Ovary (tissue), 9 donors: ENCODE results near the gene FAM3C. TPM values are rescaled to one million over a fixed set of nuclear protein-coding genes. Genes with fewer than 3 reads are reported as not detected.
"Not testable (repeated sequence)": the region's sequence is repeated elsewhere in the genome, so short reads cannot be mapped to it uniquely, and the experiment has no call there.

Source experiments
- DNase-seq, 5 donors: peaks; one replicate each; pipeline ENCODE4 v3.0.0-alpha.2; 2019 to 2020
- H3K27ac ChIP-seq, 2 donors: fragments of 200-600 bp; one replicate each; pipeline versions ENCODE4 v1.5.1 to v1.8.0; 2019 to 2022
- H3K27me3 ChIP-seq: fragments of 200-600 bp; one replicate; pipeline ENCODE4 v1.8.0; 2022
- H3K36me3 ChIP-seq: fragments of 200-600 bp; sonication (generic); one replicate; pipeline ENCODE4 v1.5.1; 2019
- H3K4me1 ChIP-seq: one replicate; pipeline ENCODE4 v1.8.1; 2013; ENCODE audit warnings: mild to moderate bottlenecking, moderate library complexity; ENCODE audit not compliant: insufficient read depth
- H3K4me3 ChIP-seq: fragments of 200-600 bp; sonication (generic); one replicate; pipeline ENCODE4 v1.5.1; 2017
- H3K9me3 ChIP-seq, 2 donors: fragments of 200-600 bp in 1 of 2; sonication (generic) in 1 of 2; one replicate each; pipeline versions ENCODE4 v1.5.1 to v1.8.1; 2013 to 2019; ENCODE audit warnings: mild to moderate bottlenecking in 1 of 2, moderate library complexity in 1 of 2
- CTCF ChIP-seq, 3 donors: fragments of 450-650 bp in 2 of 3; fragments of 200-600 bp in 1 of 3; IDR thresholded peaks; one replicate each; pipeline versions ENCODE4 v1.5.1 to v1.8.0; 2016 to 2022; ENCODE audit warnings: antibody characterized with exemption in 3 of 3, mild to moderate bottlenecking in 1 of 3
- EP300 ChIP-seq: sonication (generic); formaldehyde crosslinking; IDR thresholded peaks from one replicate; pipeline ENCODE4 v1.6.1; 2017; ENCODE audit warnings: antibody characterized with exemption
- POLR2A ChIP-seq: fragments of 450-650 bp; IDR thresholded peaks from one replicate; pipeline ENCODE4 v1.6.1; 2017; ENCODE audit warnings: antibody characterized with exemption, mild to moderate bottlenecking, moderate library complexity
- WGBS, 3 donors: extraction: QIAGEN DNeasy Blood & Tissue Kit in 1 of 3; methylation state at CpG; one replicate each; pipeline versions ENCODE4 v1.1.5 to v1.1.7; 2013 to 2017; 5-methylcytosine and 5-hydroxymethylcytosine counted together
- intact Hi-C, 4 donors: fragments of 100-400 bp; cut with DNase I; formaldehyde crosslinking; loops; one replicate each; pipeline versions ENCODE4 v1.11.0 to v1.15.1; 2022 to 2023
- polyA plus RNA-seq, 2 donors: library from polyadenylated mRNA; stranded (reverse); fragments of 200-250 nt in 1 of 2; fragments of 350-450 nt in 1 of 2; fragmentation: Illumina TruSeq in 1 of 2; extraction: RNeasy Lipid Tissue Mini Kit (QIAGEN cat#74804) in 1 of 2; gene quantifications; one replicate each; pipeline ENCODE4 v1.2.3, GENCODE V29; 2013 to 2014
- total RNA-seq, 7 donors: library from RNA; depleted of rRNA in 2 of 7; stranded (reverse); fragments of >200 nt in 2 of 7; fragmentation: NEBNext Ultra II Directional in 3 of 7; extraction: Animal tissue kit (Norgen Biotek cat#: 25700) in 3 of 7; gene quantifications; one replicate each; pipeline versions ENCODE4 v1.1.0 to v1.2.4, GENCODE V29; 2016 to 2023
- donor health status: DM: no; HTN: no; CAD: no; lungs with moderate emphysema.
- donor health status: DM: no; HTN: no; CAD: no.
- donor health status: Bipolar disorder and iron deficiency.
- donor health status: DM: yes; HTN: yes; CAD: no.
- donor health status: DM: no; HTN: no; CAD: no.
- donor health status: DM: yes; HTN: yes; CAD: no.

Gene FAM3C
- total and polyA plus RNA-seq, 9 donors, result 31.8 to 88.9 (median 48.5) TPM

- WGBS, 3 donors, result 74 to 86% (median 81%) methylated on average over 6 of the region's 6 CpGs
- H3K4me1 ChIP-seq, result peaks cover 3% of the 10 kb centered on the region
- DNase-seq, result no peak
- H3K9me3 ChIP-seq, result no peaks in the 10 kb centered on the region
- H3K27ac ChIP-seq, result no peak overlapping the region
- intact Hi-C loops, result no loop called here
- no peak overlapping the region for H3K4me3 ChIP-seq
- TF ChIP-seq POLR2A (no peak), CTCF (IDR thresholded peaks at IDR 0.05) (no peak), EP300 (no peak)
- no peaks in the 10 kb centered on the region for H3K36me3 ChIP-seq
- H3K27me3 ChIP-seq, result no peaks in the 10 kb centered on the region
Measured at GRCh38 chr7:121437470-121437869, 41.4 kb upstream of the FAM3C start.

DNA sequence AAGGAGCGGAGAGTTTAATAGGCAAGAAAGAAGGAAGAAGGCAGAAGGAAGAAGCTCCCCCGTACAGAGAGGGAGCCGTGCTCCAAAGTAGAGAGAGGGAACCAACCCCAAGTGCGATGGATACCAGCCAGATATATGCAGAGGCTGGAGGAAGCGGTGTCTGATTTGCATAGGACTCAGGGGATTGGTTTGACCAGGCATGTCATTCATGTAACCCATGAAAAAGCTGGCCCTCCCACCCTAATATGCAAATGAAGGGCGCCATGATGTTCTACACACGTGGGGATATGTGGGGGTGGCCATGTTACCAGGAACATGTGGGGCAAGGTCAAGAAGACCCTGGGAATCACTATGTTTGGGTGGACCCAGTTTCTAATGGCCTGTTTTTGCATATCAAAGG, 40.6 kb upstream of the FAM3C start:
- Histone ChIP-seq H3K36me3 (no peaks in the 10 kb centered on the region), H3K4me3 (no peak overlapping the region), H3K4me1 (peaks cover 3% of the 10 kb centered on the region), H3K27me3 (no peaks in the 10 kb centered on the region), H3K9me3 (no peaks in the 10 kb centered on the region), H3K27ac (no peak overlapping the region)
- TF ChIP-seq POLR2A (no peak), CTCF (IDR thresholded peaks at IDR 0.05) (no peak), EP300 (no peak)
- DNase-seq, result no peak
- intact Hi-C loops, result no loop called here
- WGBS, 3 donors, result 88 to 93% (median 89%) methylated on average over 7 of the region's 7 CpGs

DNA sequence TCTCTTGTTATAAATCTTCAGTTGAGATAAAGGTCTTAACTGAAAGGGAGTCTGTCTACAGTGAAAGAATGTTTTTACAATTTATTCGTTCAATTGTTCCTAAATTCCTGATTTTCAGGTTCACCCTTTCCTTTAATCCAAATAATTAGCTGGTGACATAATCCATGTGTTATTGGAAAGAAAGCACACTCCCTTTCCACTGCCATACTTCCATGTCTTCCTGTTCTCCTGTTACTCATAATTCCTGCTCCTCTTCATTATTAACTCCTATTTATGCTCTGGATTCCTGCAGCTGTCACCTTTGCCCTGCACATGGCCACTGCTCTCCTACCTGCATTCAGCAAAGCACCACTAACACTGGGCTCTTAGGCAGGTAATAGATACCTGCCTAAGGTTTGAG, 40.0 kb upstream of the FAM3C start:
- Histone ChIP-seq H3K4me3 (no peak overlapping the region), H3K27ac (no peak overlapping the region), H3K9me3 (no peaks in the 10 kb centered on the region), H3K4me1 (peaks cover 3% of the 10 kb centered on the region), H3K27me3 (no peaks in the 10 kb centered on the region), H3K36me3 (no peaks in the 10 kb centered on the region)
- 63 to 83% (median 71%) methylated on average over 1 of the region's 1 CpG for WGBS, 3 donors
- TF ChIP-seq POLR2A (no peak), EP300 (no peak), CTCF (IDR thresholded peaks at IDR 0.05) (no peak)
- intact Hi-C loops, result no loop called here
- no peak for DNase-seq

DNA sequence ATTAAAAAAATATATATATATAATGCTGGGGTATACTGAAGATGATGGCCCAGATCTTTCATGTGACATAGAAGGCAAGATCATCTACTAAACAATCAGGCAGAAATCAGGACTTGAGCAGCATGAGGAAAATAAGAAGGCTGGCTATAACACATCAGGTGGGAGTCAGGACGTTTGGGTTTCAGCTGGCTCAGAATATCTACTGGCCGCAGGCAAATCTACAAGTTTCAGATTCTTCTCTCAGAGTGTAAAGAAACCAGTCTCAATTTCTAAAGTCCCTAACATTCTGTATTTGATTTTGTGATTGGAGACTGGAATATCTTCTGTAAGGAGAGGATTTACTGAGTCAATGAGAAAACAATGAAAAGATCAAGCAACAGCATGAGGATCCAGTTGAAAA, 37.7 kb upstream of the FAM3C start:
- 64 to 75% (median 71%) methylated on average over 2 of the region's 2 CpGs for WGBS, 3 donors
- no peak overlapping the region for H3K27ac ChIP-seq

DNA sequence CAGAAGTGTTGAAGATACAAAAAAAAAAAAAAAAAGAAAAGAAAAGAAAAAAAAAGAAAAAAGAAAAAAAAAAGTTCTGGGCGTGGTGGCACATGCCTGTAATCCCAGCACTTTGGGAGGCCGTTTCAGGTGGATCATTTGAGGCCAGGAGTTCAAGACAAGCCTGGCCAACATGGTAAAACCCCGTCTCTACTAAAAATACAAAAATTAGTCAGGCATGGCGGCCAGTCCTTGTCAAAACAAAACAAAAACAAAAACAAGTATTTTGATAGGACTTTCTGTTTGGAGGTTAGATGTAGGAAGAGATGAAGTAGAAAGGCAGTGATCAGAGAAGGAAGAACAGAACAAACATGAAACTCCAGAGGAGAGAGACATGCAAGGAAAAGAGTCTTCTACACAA, 36.4 kb upstream of the FAM3C start:
- H3K4me3 ChIP-seq, DNase-seq, H3K36me3 ChIP-seq, H3K4me1 ChIP-seq, intact Hi-C loops, H3K9me3 ChIP-seq, H3K27ac ChIP-seq, H3K27me3 ChIP-seq: not testable (repeated sequence)
- 91 to 95% (median 95%) methylated on average over 4 of the region's 4 CpGs for WGBS, 3 donors

More for the DNA sequence above, 37.7 kb upstream of the FAM3C start:
- intact Hi-C loops, result no loop called here
- no peak overlapping the region for H3K4me3 ChIP-seq
- no peaks in the 10 kb centered on the region for H3K4me1 ChIP-seq
- DNase-seq, result no peak
- no peaks in the 10 kb centered on the region for H3K36me3 ChIP-seq
- TF ChIP-seq POLR2A (no peak), EP300 (no peak), CTCF (IDR thresholded peaks at IDR 0.05) (no peak)
- H3K9me3 ChIP-seq, result no peaks in the 10 kb centered on the region
- no peaks in the 10 kb centered on the region for H3K27me3 ChIP-seq
